H9 (cell line): ENCODE measurements around the gene GPC6. TPM values are rescaled to one million over a fixed set of nuclear protein-coding genes. Genes with fewer than 3 reads are reported as not detected.

Source experiments
- DNase-seq: peaks from one replicate; pipeline ENCODE4 v3.0.0-alpha.2; 2017
- H2AFZ ChIP-seq: one replicate; pipeline ENCODE4 v1.6.1; 2013; ENCODE audit warnings: mild to moderate bottlenecking, low read length, control low read depth, moderate library complexity
- H2AK5ac ChIP-seq: 2 replicates; pipeline ENCODE4 v1.6.1; 2013; ENCODE audit warnings: low read length, control low read depth, mixed read lengths; ENCODE audit not compliant: insufficient read length
- H2BK120ac ChIP-seq: one replicate; pipeline ENCODE4 v1.6.1; 2013; ENCODE audit warnings: low read depth, mild to moderate bottlenecking, low read length, control low read depth, inconsistent platforms; ENCODE audit not compliant: poor library complexity, severe bottlenecking
- H2BK12ac ChIP-seq: 2 replicates; pipeline ENCODE4 v1.6.1; 2013; ENCODE audit warnings: low read length, control low read depth, mixed read lengths, low read depth; ENCODE audit not compliant: insufficient read length
- H2BK15ac ChIP-seq: 2 replicates; pipeline ENCODE4 v1.6.1; 2013; ENCODE audit warnings: low read depth, low read length, control low read depth
- H2BK20ac ChIP-seq: one replicate; pipeline ENCODE4 v1.6.1; 2013; ENCODE audit warnings: low read depth, mild to moderate bottlenecking, low read length, control low read depth, inconsistent platforms; ENCODE audit not compliant: poor library complexity, severe bottlenecking
- H2BK5ac ChIP-seq: 2 replicates; pipeline ENCODE4 v1.6.1; 2013; ENCODE audit warnings: low read length, control low read depth, mixed read lengths; ENCODE audit not compliant: insufficient read length
- H3K14ac ChIP-seq: 2 replicates; pipeline ENCODE4 v1.6.1; 2013; ENCODE audit warnings: low read length, control low read depth; ENCODE audit not compliant: insufficient read depth
- H3K18ac ChIP-seq: 2 replicates; pipeline ENCODE4 v1.6.1; 2013; ENCODE audit warnings: low read depth, mild to moderate bottlenecking, mixed read lengths, low read length, control low read depth; ENCODE audit not compliant: insufficient read length
- H3K23ac ChIP-seq: 2 replicates; pipeline ENCODE4 v1.6.1; 2013; ENCODE audit warnings: low read length, control low read depth, mixed read lengths, low read depth; ENCODE audit not compliant: insufficient read length
- H3K23me2 ChIP-seq: 2 replicates; pipeline ENCODE4 v1.6.1; 2013; ENCODE audit warnings: low read depth, mild to moderate bottlenecking, mixed read lengths, low read length, control low read depth; ENCODE audit not compliant: insufficient read length, poor library complexity, severe bottlenecking
- H3K27ac ChIP-seq: 2 replicates; pipeline ENCODE4 v1.5.1; 2013; ENCODE audit warnings: low read length, control low read depth, mixed read lengths, low read depth; ENCODE audit not compliant: insufficient read length
- H3K27me3 ChIP-seq: 2 replicates; pipeline ENCODE4 v1.6.1; 2013; ENCODE audit warnings: low read length, control low read depth, inconsistent platforms; ENCODE audit not compliant: insufficient read depth
- H3K4ac ChIP-seq: 2 replicates; pipeline ENCODE4 v1.6.1; 2013; ENCODE audit warnings: low read depth, mild to moderate bottlenecking, control low read depth, inconsistent platforms, low read length, moderate library complexity
- H3K4me1 ChIP-seq: 2 replicates; pipeline ENCODE4 v1.6.1; 2013; ENCODE audit warnings: low read length, control low read depth, inconsistent platforms; ENCODE audit not compliant: insufficient read depth
- H3K4me2 ChIP-seq: 2 replicates; pipeline ENCODE4 v1.6.1; 2013; ENCODE audit warnings: low read length, control low read depth, mixed read lengths; ENCODE audit not compliant: insufficient read length, insufficient read depth
- H3K56ac ChIP-seq: 2 replicates; pipeline ENCODE4 v1.6.1; 2013; ENCODE audit warnings: low read depth, mild to moderate bottlenecking, mixed read lengths, low read length, control low read depth; ENCODE audit not compliant: insufficient read length
- H3K79me1 ChIP-seq: 2 replicates; pipeline ENCODE4 v1.6.1; 2013; ENCODE audit warnings: low read depth, mild to moderate bottlenecking, moderate library complexity, low read length, control low read depth, inconsistent platforms; ENCODE audit not compliant: insufficient read depth, poor library complexity, severe bottlenecking
- H3K79me2 ChIP-seq: 2 replicates; pipeline ENCODE4 v1.6.1; 2013; ENCODE audit warnings: low read length, control low read depth, inconsistent platforms; ENCODE audit not compliant: insufficient read depth
- H3K9ac ChIP-seq: 2 replicates; pipeline ENCODE4 v1.6.1; 2013; ENCODE audit warnings: low read length, control low read depth, mixed read lengths; ENCODE audit not compliant: insufficient read length; ENCODE audit errors: extremely low read depth
- H3K9me3 ChIP-seq: one replicate; pipeline ENCODE4 v1.6.1; 2013; ENCODE audit warnings: low read depth, low read length, inconsistent platforms; ENCODE audit not compliant: control insufficient read depth
- H3T11ph ChIP-seq: one replicate; pipeline ENCODE4 v1.6.1; 2013; ENCODE audit warnings: mild to moderate bottlenecking, low read length, control low read depth, inconsistent platforms
- H4K20me1 ChIP-seq: one replicate; pipeline ENCODE4 v1.6.1; 2013; ENCODE audit not compliant: control insufficient read depth, insufficient read length, insufficient read depth
- H4K5ac ChIP-seq: 2 replicates; pipeline ENCODE4 v1.6.1; 2013; ENCODE audit warnings: low read depth, mild to moderate bottlenecking, mixed read lengths, low read length, control low read depth; ENCODE audit not compliant: insufficient read length
- H4K8ac ChIP-seq: replicated peaks from 2 replicates; pipeline ENCODE4 v1.6.1; 2013; ENCODE audit warnings: low read length, control low read depth, mixed read lengths, low read depth; ENCODE audit not compliant: insufficient read length
- H4K91ac ChIP-seq: 2 replicates; pipeline ENCODE4 v1.6.1; 2013; ENCODE audit warnings: low read depth, mild to moderate bottlenecking, moderate library complexity, mixed read lengths, low read length, control low read depth; ENCODE audit not compliant: insufficient read length
- H3K27ac Mint-ChIP-seq, 3 experiments: 2 replicates in 2 of 3; 3 replicates in 1 of 3; pipeline ENCODE4 v1.8.0; 2020 to 2021; ENCODE audit warnings: mixed read lengths in 3 of 3, mild to moderate bottlenecking in 1 of 3, moderate library complexity in 1 of 3
- H3K27me3 Mint-ChIP-seq: 2 replicates; pipeline ENCODE4 v1.8.0; 2021; ENCODE audit warnings: low read depth, mild to moderate bottlenecking, moderate library complexity, mixed read lengths
- H3K36me3 Mint-ChIP-seq, 3 experiments: 2 replicates in 2 of 3; 3 replicates in 1 of 3; pipeline ENCODE4 v1.8.0; 2020 to 2021; ENCODE audit warnings: low read depth in 3 of 3, mixed read lengths in 3 of 3; ENCODE audit not compliant: insufficient read depth in 1 of 3
- H3K4me1 Mint-ChIP-seq, 2 experiments: 2 replicates each; pipeline ENCODE4 v1.8.0; 2020; ENCODE audit warnings: mixed read lengths in 2 of 2
- H3K4me3 Mint-ChIP-seq, 2 experiments: 2 replicates in 1 of 2; 3 replicates in 1 of 2; pipeline ENCODE4 v1.8.0; 2020 to 2021; ENCODE audit warnings: mild to moderate bottlenecking in 2 of 2, mixed read lengths in 2 of 2, moderate library complexity in 1 of 2
- H3K9me3 Mint-ChIP-seq, 2 experiments: 2 replicates in 1 of 2; 3 replicates in 1 of 2; pipeline ENCODE4 v1.8.0; 2020; ENCODE audit warnings: mild to moderate bottlenecking in 2 of 2, mixed read lengths in 2 of 2, moderate library complexity in 1 of 2
- WGBS: extraction: QIAGEN DNeasy Blood & Tissue Kit; methylation state at CpG from one replicate; pipeline ENCODE4 v1.1.7; 2013; ENCODE audit warnings: missing lambda C conversion rate, low lambda C conversion rate, mixed read lengths; ENCODE audit not compliant: insufficient read length; ENCODE audit errors: extremely low coverage; 5-methylcytosine and 5-hydroxymethylcytosine counted together
- total RNA-seq: library from RNA; stranded (reverse); gene quantifications from 2 replicates; pipeline ENCODE4 v1.2.1, GENCODE V29; 2021
- TF ChIP-seq, protein P1 (sequence below): fragments of 200-600 bp; sonication (generic); conservative IDR thresholded peaks from 3 replicates; pipeline ENCODE4 v1.8.0; 2021; ENCODE audit warnings: antibody characterized with exemption, mild to moderate bottlenecking

Gene GPC6
- total RNA-seq, 1 experiment from 2014 or later: 15.6 TPM

DNA sequence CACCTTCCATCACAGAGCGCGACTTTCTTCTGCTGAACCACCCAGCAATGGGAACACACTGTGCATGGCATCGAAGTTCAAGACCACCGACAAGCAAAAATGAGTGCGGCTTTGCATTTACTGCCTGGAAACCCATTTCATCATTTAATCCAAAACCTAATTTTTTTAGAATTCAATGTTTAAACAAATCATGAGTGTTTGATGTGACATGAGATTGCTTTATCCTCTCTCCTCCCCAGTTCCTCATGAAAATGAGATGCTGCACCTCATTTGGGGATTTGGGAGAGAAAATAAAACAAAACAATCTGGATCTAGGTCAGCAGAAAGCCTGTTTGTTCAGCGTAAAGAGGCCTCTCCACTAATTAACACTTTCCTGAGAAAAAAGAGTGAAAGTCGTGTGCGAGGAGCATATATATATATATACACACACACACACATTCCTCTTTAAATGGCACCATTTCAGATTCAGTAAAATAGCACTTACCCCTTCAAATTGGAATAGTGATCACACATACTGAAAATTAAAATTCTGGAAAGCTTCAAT, 1126.6 kb downstream of the GPC6 start:
- no peak overlapping the region for H3T11ph ChIP-seq
- no peak overlapping the region for H3K4me3 Mint-ChIP-seq
- no peaks in the 10 kb centered on the region for H3K79me1 ChIP-seq
- no peak overlapping the region for H4K8ac ChIP-seq
- no peaks in the 10 kb centered on the region for H3K9me3 ChIP-seq
- H3K36me3 Mint-ChIP-seq: peaks cover 0 to 2% (median 0%) of the 10 kb centered on the region in 3 experiments; a peak in 2 of 7 replicates
- H3K4me2 ChIP-seq: no peak overlapping the region
- no peaks in the 10 kb centered on the region for H3K4me1 ChIP-seq
- no peak for DNase-seq
- no peak overlapping the region for H3K4ac ChIP-seq
- H3K9ac ChIP-seq: no peak overlapping the region
- H3K27ac Mint-ChIP-seq: no peak overlapping the region
- H3K9me3 Mint-ChIP-seq: no peaks in the 10 kb centered on the region; a peak in 1 of 5 replicates
- WGBS: no CpG with 5 or more reads among the region's 8 CpGs
- H2BK120ac ChIP-seq: no peak overlapping the region
- H3K23ac ChIP-seq: no peak overlapping the region
- H3K27ac ChIP-seq: no peak overlapping the region
- H3K79me2 ChIP-seq: no peaks in the 10 kb centered on the region
- H2AK5ac ChIP-seq: no peak overlapping the region
- H3K14ac ChIP-seq: no peak overlapping the region
- no peak overlapping the region for H4K5ac ChIP-seq
- no peaks in the 10 kb centered on the region for H4K20me1 ChIP-seq
- H3K18ac ChIP-seq: no peak overlapping the region
- no peak overlapping the region for H4K91ac ChIP-seq
- H3K56ac ChIP-seq: no peak overlapping the region
- H3K27me3 Mint-ChIP-seq: peaks cover 1% of the 10 kb centered on the region; the same call in 1 of the 2 replicates
- no peak overlapping the region for H2BK20ac ChIP-seq
- peaks cover 6 to 8% of the 10 kb centered on the region in 2 experiments; a peak in 3 of 4 replicates for H3K4me1 Mint-ChIP-seq
- no peaks in the 10 kb centered on the region for H3K23me2 ChIP-seq
- no peak overlapping the region for H2BK12ac ChIP-seq
- TF ChIP-seq, protein P1, sequence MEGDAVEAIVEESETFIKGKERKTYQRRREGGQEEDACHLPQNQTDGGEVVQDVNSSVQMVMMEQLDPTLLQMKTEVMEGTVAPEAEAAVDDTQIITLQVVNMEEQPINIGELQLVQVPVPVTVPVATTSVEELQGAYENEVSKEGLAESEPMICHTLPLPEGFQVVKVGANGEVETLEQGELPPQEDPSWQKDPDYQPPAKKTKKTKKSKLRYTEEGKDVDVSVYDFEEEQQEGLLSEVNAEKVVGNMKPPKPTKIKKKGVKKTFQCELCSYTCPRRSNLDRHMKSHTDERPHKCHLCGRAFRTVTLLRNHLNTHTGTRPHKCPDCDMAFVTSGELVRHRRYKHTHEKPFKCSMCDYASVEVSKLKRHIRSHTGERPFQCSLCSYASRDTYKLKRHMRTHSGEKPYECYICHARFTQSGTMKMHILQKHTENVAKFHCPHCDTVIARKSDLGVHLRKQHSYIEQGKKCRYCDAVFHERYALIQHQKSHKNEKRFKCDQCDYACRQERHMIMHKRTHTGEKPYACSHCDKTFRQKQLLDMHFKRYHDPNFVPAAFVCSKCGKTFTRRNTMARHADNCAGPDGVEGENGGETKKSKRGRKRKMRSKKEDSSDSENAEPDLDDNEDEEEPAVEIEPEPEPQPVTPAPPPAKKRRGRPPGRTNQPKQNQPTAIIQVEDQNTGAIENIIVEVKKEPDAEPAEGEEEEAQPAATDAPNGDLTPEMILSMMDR: no peak
- no peak overlapping the region for H2AFZ ChIP-seq
- H2BK15ac ChIP-seq: no peak overlapping the region
- H3K27me3 ChIP-seq: no peaks in the 10 kb centered on the region
- H2BK5ac ChIP-seq: no peak overlapping the region
